ENCODE results near the gene PRKCA.

Gene PRKCA

GRCh38 chr17:66525338-66525737 lies 222.9 kb downstream of the PRKCA start:
- DNase-seq, result no peak

GRCh38 chr17:66526827-66527226 lies 224.4 kb downstream of the PRKCA start:
- peak in 1 of 3 experiments; percentile 12 for DNase-seq

- no peak for DNase-seq
These were observed 224.9 kb downstream of the PRKCA start for GRCh38 chr17:66527335-66527734.

GRCh38 chr17:66531851-66532295 lies 229.5 kb downstream of the PRKCA start:
- DNase-seq, result no peak

- no peak for DNase-seq
These were observed 231.2 kb downstream of the PRKCA start for GRCh38 chr17:66533572-66533971.

- no peak for DNase-seq
These were observed 231.6 kb downstream of the PRKCA start for GRCh38 chr17:66533986-66534385.

GRCh38 chr17:66535611-66536010 lies 233.2 kb downstream of the PRKCA start:
- no peak for DNase-seq

GRCh38 chr17:66537502-66537901 lies 235.1 kb downstream of the PRKCA start:
- no peak for DNase-seq

- no peak for DNase-seq
These were observed 236.4 kb downstream of the PRKCA start for GRCh38 chr17:66538776-66539175.

- DNase-seq, result no peak
These were observed 237.8 kb downstream of the PRKCA start for GRCh38 chr17:66540131-66540781.

- no peak for DNase-seq
These were observed 239.2 kb downstream of the PRKCA start for GRCh38 chr17:66541461-66542128.

- peak in 1 of 3 experiments; percentile 9 for DNase-seq
These were observed 239.9 kb downstream of the PRKCA start for GRCh38 chr17:66542129-66542966.

GRCh38 chr17:66542967-66543520 lies 240.6 kb downstream of the PRKCA start:
- DNase-seq, result no peak

GRCh38 chr17:66543526-66543925 lies 241.1 kb downstream of the PRKCA start:
- no peak for DNase-seq

- DNase-seq, result no peak
These were observed 243.5 kb downstream of the PRKCA start for GRCh38 chr17:66545918-66546317.

- DNase-seq, result no peak
These were observed 244.9 kb downstream of the PRKCA start for GRCh38 chr17:66547151-66547865.

- DNase-seq, result no peak
These were observed 245.7 kb downstream of the PRKCA start for GRCh38 chr17:66548158-66548557.

GRCh38 chr17:66548659-66549310 lies 246.4 kb downstream of the PRKCA start:
- DNase-seq, result no peak

- no peak for DNase-seq
These were observed 246.9 kb downstream of the PRKCA start for GRCh38 chr17:66549311-66549704.

- no peak for DNase-seq
These were observed 247.4 kb downstream of the PRKCA start for GRCh38 chr17:66549731-66550207.

GRCh38 chr17:66551839-66552238 lies 249.4 kb downstream of the PRKCA start:
- DNase-seq, result no peak

- DNase-seq, result no peak
These were observed 250.0 kb downstream of the PRKCA start for GRCh38 chr17:66552371-66552770.

Data from NCI-H1417 (cell line).